Fibroblast of lung (primary cell): Measurements from ENCODE around the gene WIPI1. TPM values are rescaled to one million over a fixed set of nuclear protein-coding genes. Genes with fewer than 3 reads are reported as not detected.

Experiments used
- DNase-seq, 2 donors: peaks; one replicate each; pipeline versions ENCODE4 v3.0.0 to v3.0.0-alpha.2; 2010; ENCODE audit warnings: low read depth in 2 of 2
- H2AFZ ChIP-seq: 2 replicates; pipeline ENCODE4 v1.5.1; 2012; ENCODE audit warnings: low read length, control low read depth, inconsistent platforms
- H3K27ac ChIP-seq: 2 replicates; pipeline ENCODE4 v1.5.1; 2011; ENCODE audit warnings: low read length, control low read depth; ENCODE audit not compliant: insufficient read depth
- H3K27me3 ChIP-seq: 2 replicates; pipeline ENCODE4 v1.5.1; 2011; ENCODE audit warnings: mild to moderate bottlenecking, low read length; ENCODE audit not compliant: control insufficient read depth, insufficient read depth
- H3K36me3 ChIP-seq: 2 replicates; pipeline ENCODE4 v1.5.1; 2011; ENCODE audit warnings: low read length; ENCODE audit not compliant: control insufficient read depth, insufficient read depth
- H3K4me1 ChIP-seq: 2 replicates; pipeline ENCODE4 v1.5.1; 2011; ENCODE audit warnings: low read length; ENCODE audit not compliant: control insufficient read depth, insufficient read depth; ENCODE audit errors: extremely low read depth
- H3K4me2 ChIP-seq: 2 replicates; pipeline ENCODE4 v1.5.1; 2011; ENCODE audit warnings: low read length, control low read depth; ENCODE audit not compliant: insufficient read depth; ENCODE audit errors: extremely low read depth
- H3K4me3 ChIP-seq, 4 experiments: fragments of 200-600 bp in 1 of 4; sonication (generic) in 1 of 4; replicated peaks in 1 of 4; 2 replicates each; pipeline ENCODE4 v1.5.1; 2011 to 2016; ENCODE audit warnings: low read length in 4 of 4, low read depth in 3 of 4, mild to moderate bottlenecking in 3 of 4, control low read depth in 2 of 4, inconsistent platforms in 1 of 4, mixed read lengths in 1 of 4; ENCODE audit not compliant: insufficient read depth in 1 of 4; ENCODE audit errors: control extremely low read depth in 1 of 4
- H3K79me2 ChIP-seq: 2 replicates; pipeline ENCODE4 v1.5.1; 2012; ENCODE audit warnings: mild to moderate bottlenecking, low read length, inconsistent platforms; ENCODE audit not compliant: control insufficient read depth, insufficient read depth
- H3K9ac ChIP-seq: 2 replicates; pipeline ENCODE4 v1.5.1; 2011; ENCODE audit warnings: mild to moderate bottlenecking, low read length, control low read depth; ENCODE audit not compliant: insufficient read depth
- H3K9me3 ChIP-seq: 2 replicates; pipeline ENCODE4 v1.5.1; 2012; ENCODE audit warnings: low read depth, low read length; ENCODE audit not compliant: control insufficient read depth, insufficient read depth
- H4K20me1 ChIP-seq: 2 replicates; pipeline ENCODE4 v1.5.1; 2011; ENCODE audit warnings: low read length; ENCODE audit not compliant: control insufficient read depth, insufficient read depth; ENCODE audit errors: extremely low read depth
- CTCF ChIP-seq, 2 donors: IDR thresholded peaks in 1 of 2; conservative IDR thresholded peaks in 1 of 2; 1 replicate in 1 of 2; 2 replicates in 1 of 2; pipeline ENCODE4 v1.5.1; 2011 to 2012; ENCODE audit warnings: low read length in 2 of 2, control low read depth in 1 of 2, inconsistent platforms in 1 of 2, low read depth in 1 of 2, mild to moderate bottlenecking in 1 of 2
- EZH2 ChIP-seq: IDR thresholded peaks from 2 replicates; pipeline ENCODE4 v1.5.1; 2012; ENCODE audit warnings: low read length, control low read depth, mild to moderate bottlenecking; ENCODE audit errors: missing control alignments
- polyA plus RNA-seq, 2 donors: library from polyadenylated mRNA; depleted of rRNA in 1 of 2; stranded (reverse) in 1 of 2; unstranded in 1 of 2; fragments of >200 nt; gene quantifications; 2 replicates each; pipeline ENCODE4 v1.2.1, GENCODE V29; 2011 to 2012; ENCODE audit warnings: missing spikeins in 1 of 2
- total RNA-seq: library from RNA; depleted of rRNA; stranded (reverse); fragments of >200 nt; gene quantifications from 2 replicates; pipeline ENCODE4 v1.2.1, GENCODE V29; 2014

Gene WIPI1
- total and polyA plus RNA-seq, 2 donors (not counting 1 experiment from before 2014, with no cell fraction given), result 158 to 251 TPM

DNA sequence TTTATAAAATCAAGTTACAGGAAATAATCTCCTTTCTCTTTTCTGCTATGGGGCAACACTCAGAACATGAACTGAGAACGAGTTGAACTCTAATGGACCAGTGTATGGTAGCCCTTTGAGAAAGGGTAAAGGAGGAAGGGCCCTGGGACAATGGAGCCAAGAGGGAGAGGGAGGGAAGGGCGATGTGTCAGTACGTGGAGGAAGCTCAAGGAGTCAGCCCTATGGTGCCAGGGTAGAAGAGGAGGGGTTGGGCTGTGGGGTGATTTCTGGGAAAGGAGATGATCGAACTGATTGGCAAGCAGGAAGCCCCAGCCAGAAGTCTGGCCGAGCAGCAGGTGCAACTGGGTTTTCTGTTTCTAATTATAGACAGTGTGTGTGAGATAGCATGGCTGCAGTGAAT is 4.3 kb upstream of the WIPI1 start:
- TF ChIP-seq EZH2 (no peak), CTCF (conservative IDR thresholded peaks at IDR 0.05 in 1 of 2, IDR thresholded peaks at IDR 0.05 in 1 of 2; ENCODE audit: low read depth in 1 of 2, low read length in 2 of 2) (no peak)
- no peak overlapping the region for H3K4me2 ChIP-seq
- H3K4me1 ChIP-seq, result peaks cover 4% of the 10 kb centered on the region
- no peak overlapping the region for H3K27ac ChIP-seq
- H4K20me1 ChIP-seq, result no peaks in the 10 kb centered on the region
- DNase-seq, result no peak
- H2AFZ ChIP-seq, result no peak overlapping the region
- no peaks in the 10 kb centered on the region for H3K36me3 ChIP-seq
- H3K9ac ChIP-seq, result no peak overlapping the region
- no peak overlapping the region for H3K4me3 ChIP-seq
- H3K9me3 ChIP-seq, result no peaks in the 10 kb centered on the region
- H3K27me3 ChIP-seq, result no peaks in the 10 kb centered on the region
- H3K79me2 ChIP-seq, result no peaks in the 10 kb centered on the region

DNA sequence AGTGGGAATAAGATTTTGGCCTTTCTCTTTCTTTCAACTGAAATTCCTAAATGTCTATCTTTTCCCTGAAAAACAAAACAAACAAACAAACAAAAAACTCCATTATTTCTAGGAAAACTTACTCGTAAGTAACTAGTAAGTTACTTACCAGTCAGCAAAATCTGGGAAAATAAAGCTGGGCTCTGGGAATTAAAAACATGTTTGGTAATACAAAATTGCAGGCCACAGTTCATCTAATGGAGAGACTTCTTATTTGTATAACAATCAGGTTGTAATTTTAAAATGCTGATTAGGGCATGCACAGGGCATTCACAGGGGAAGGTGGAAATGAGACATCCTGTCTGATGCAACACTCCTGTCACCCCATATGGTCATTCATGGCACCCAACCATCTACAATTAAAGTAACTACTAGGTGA is 3.8 kb upstream of the WIPI1 start:
- peaks cover 4% of the 10 kb centered on the region for H3K4me1 ChIP-seq
- no peak overlapping the region for H3K9ac ChIP-seq
- no peaks in the 10 kb centered on the region for H3K27me3 ChIP-seq
- H3K4me3 ChIP-seq, result no peak overlapping the region
- H3K27ac ChIP-seq, result no peak overlapping the region
- no peaks in the 10 kb centered on the region for H4K20me1 ChIP-seq
- no peaks in the 10 kb centered on the region for H3K36me3 ChIP-seq
- no peak overlapping the region for H3K4me2 ChIP-seq
- no peaks in the 10 kb centered on the region for H3K9me3 ChIP-seq
- H2AFZ ChIP-seq, result no peak overlapping the region
- no peaks in the 10 kb centered on the region for H3K79me2 ChIP-seq
- TF ChIP-seq CTCF (conservative IDR thresholded peaks at IDR 0.05 in 1 of 2, IDR thresholded peaks at IDR 0.05 in 1 of 2; ENCODE audit: low read depth in 1 of 2, low read length in 2 of 2) (no peak), EZH2 (no peak)
- DNase-seq, result peak in 1 of 2 donors; percentile 36

DNA sequence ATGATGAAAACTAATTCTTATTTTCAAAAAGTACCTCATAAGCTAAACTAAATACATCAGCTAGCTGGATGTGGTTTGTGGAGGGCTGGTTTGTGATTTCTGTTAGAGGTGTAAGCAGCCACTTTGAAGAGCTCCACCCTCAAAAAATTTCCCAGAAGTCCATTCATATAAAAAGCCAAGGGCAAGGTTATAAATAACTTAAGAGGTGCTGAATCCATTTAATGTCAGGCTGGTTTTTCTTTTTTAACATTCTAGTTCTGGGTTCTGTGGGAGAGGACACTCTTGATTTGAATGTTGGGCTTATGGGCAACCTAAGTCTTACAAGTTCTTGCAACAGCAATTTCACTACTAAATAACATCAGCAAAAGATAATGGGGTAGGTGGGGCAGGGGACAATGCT is 3.4 kb upstream of the WIPI1 start:
- H3K4me1 ChIP-seq, result peaks cover 4% of the 10 kb centered on the region
- H3K4me3 ChIP-seq, result no peak overlapping the region
- no peaks in the 10 kb centered on the region for H3K27me3 ChIP-seq
- no peak overlapping the region for H3K4me2 ChIP-seq
- no peaks in the 10 kb centered on the region for H3K79me2 ChIP-seq
- no peaks in the 10 kb centered on the region for H3K9me3 ChIP-seq
- no peak overlapping the region for H3K27ac ChIP-seq
- H3K9ac ChIP-seq, result no peak overlapping the region
- no peaks in the 10 kb centered on the region for H4K20me1 ChIP-seq
- H3K36me3 ChIP-seq, result no peaks in the 10 kb centered on the region
- H2AFZ ChIP-seq, result no peak overlapping the region
- peak in 1 of 2 donors; percentile 45 for DNase-seq
- no peak for TF ChIP-seq CTCF (conservative IDR thresholded peaks at IDR 0.05 in 1 of 2, IDR thresholded peaks at IDR 0.05 in 1 of 2; ENCODE audit: low read depth in 1 of 2, low read length in 2 of 2)
- TF ChIP-seq EZH2, result no peak
